Body of pancreas (tissue), 4 donors: Measurements from ENCODE around the gene ERBB4. TPM values are rescaled to one million over a fixed set of nuclear protein-coding genes. Genes with fewer than 3 reads are reported as not detected.

ENCODE experiments used
- ATAC-seq: fragments of 150-250 bp; one replicate; pipeline ENCODE4 v1.9.1; 2016
- DNase-seq, 4 donors: peaks; one replicate each; pipeline ENCODE4 v3.0.0-alpha.2; 2019
- H3K27ac ChIP-seq, 4 donors: fragments of 200-600 bp; sonication (generic); 1 replicate in 3 of 4; 2 replicates in 1 of 4; pipeline versions ENCODE4 v1.5.1 to v1.6.1; 2016 to 2019; ENCODE audit warnings: mild to moderate bottlenecking in 1 of 4, mixed read lengths in 1 of 4, moderate library complexity in 1 of 4
- H3K27me3 ChIP-seq, 2 donors: fragments of 200-600 bp; sonication (generic); one replicate each; pipeline ENCODE4 v1.6.0; 2016; ENCODE audit warnings: mild to moderate bottlenecking in 1 of 2
- H3K36me3 ChIP-seq, 2 donors: fragments of 200-600 bp; sonication (generic); replicated peaks in 1 of 2; 2 replicates each; pipeline ENCODE4 v1.5.1; 2016; ENCODE audit warnings: low read depth in 2 of 2; ENCODE audit not compliant: insufficient read depth in 1 of 2
- H3K4me1 ChIP-seq: fragments of 200-600 bp; sonication (generic); one replicate; pipeline ENCODE4 v1.6.0; 2016
- H3K4me3 ChIP-seq, 2 donors: fragments of 200-600 bp; sonication (generic); 1 replicate in 1 of 2; 2 replicates in 1 of 2; pipeline ENCODE4 v1.5.1; 2016 to 2019
- H3K9me3 ChIP-seq, 3 donors: fragments of 200-600 bp; sonication (generic); 1 replicate in 2 of 3; 2 replicates in 1 of 3; pipeline ENCODE4 v1.5.1; 2016
- CTCF ChIP-seq, 7 experiments: fragments of 450-650 bp in 4 of 7; fragments of 200-600 bp in 3 of 7; sonication (generic) in 3 of 7; IDR thresholded peaks; one replicate each; pipeline ENCODE4 v1.5.1; 2016 to 2019; ENCODE audit warnings: antibody characterized with exemption in 7 of 7
- POLR2A ChIP-seq, 3 donors: fragments of 450-650 bp; IDR thresholded peaks; one replicate each; pipeline ENCODE4 v1.6.1; 2016; ENCODE audit warnings: antibody characterized with exemption in 3 of 3, mild to moderate bottlenecking in 2 of 3
- WGBS, 2 donors: methylation state at CpG; one replicate each; pipeline ENCODE4 v1.1.5; 2017; 5-methylcytosine and 5-hydroxymethylcytosine counted together
- intact Hi-C: fragments of 100-400 bp; cut with DNase I; formaldehyde crosslinking; loops from one replicate; pipeline ENCODE4 v1.15.1; 2023
- total RNA-seq, 2 donors: library from RNA; depleted of rRNA; stranded (reverse); fragments of >200 nt; gene quantifications; one replicate each; pipeline ENCODE4 v1.1.0, GENCODE V29; 2016

The ERBB4 gene
- total RNA-seq, 2 donors from 2014 or later = 1.6 to 4.4 TPM

GRCh38 chr2:211620986-211621385, 917.6 kb downstream of the ERBB4 start:
- Histone ChIP-seq H3K4me3 (no peak overlapping the region), H3K27ac (no peak overlapping the region), H3K4me1 (no peaks in the 10 kb centered on the region), H3K36me3 (no peaks in the 10 kb centered on the region), H3K27me3 (no peaks in the 10 kb centered on the region), H3K9me3 (no peaks in the 10 kb centered on the region)
- ATAC-seq (no peak), DNase-seq (no peak)
- no peak for TF ChIP-seq CTCF (IDR thresholded peaks at IDR 0.05)
- TF ChIP-seq POLR2A (IDR thresholded peaks at IDR 0.05) = no peak
- intact Hi-C loops = no loop called here
- 87 to 96% methylated on average over 1 of the region's 1 CpG for WGBS, 2 donors

- ATAC-seq (no peak), DNase-seq (no peak)
- no peaks in the 10 kb centered on the region for H3K36me3 ChIP-seq
- H3K27ac ChIP-seq = no peak overlapping the region
- H3K4me3 ChIP-seq = no peak overlapping the region
- WGBS, 2 donors = 86 to 91% methylated on average over 2 of the region's 2 CpGs
- TF ChIP-seq CTCF (IDR thresholded peaks at IDR 0.05) (no peak), POLR2A (IDR thresholded peaks at IDR 0.05) (no peak)
- intact Hi-C loops = no loop called here
- H3K4me1 ChIP-seq = no peaks in the 10 kb centered on the region
- no peaks in the 10 kb centered on the region for H3K27me3 ChIP-seq
- H3K9me3 ChIP-seq = no peaks in the 10 kb centered on the region
Measured at GRCh38 chr2:211617803-211618202, 920.8 kb downstream of the ERBB4 start.

GRCh38 chr2:211611621-211612020, 927.0 kb downstream of the ERBB4 start:
- H3K27ac ChIP-seq = no peak overlapping the region
- H3K4me3 ChIP-seq = no peak overlapping the region
- H3K27me3 ChIP-seq = no peaks in the 10 kb centered on the region
- intact Hi-C loops = no loop called here
- H3K9me3 ChIP-seq = no peaks in the 10 kb centered on the region
- 65 to 69% methylated on average over 2 of the region's 2 CpGs for WGBS, 2 donors
- TF ChIP-seq POLR2A (IDR thresholded peaks at IDR 0.05) = no peak
- TF ChIP-seq CTCF (IDR thresholded peaks at IDR 0.05) = no peak
- H3K4me1 ChIP-seq = no peaks in the 10 kb centered on the region
- no peak for ATAC-seq
- no peaks in the 10 kb centered on the region for H3K36me3 ChIP-seq
- no peak for DNase-seq

GRCh38 chr2:211611061-211611518, 927.5 kb downstream of the ERBB4 start:
- intact Hi-C loops = no loop called here
- 83 to 93% methylated on average over 6 of the region's 6 CpGs for WGBS, 2 donors

More at GRCh38 chr2:211611061-211611518, 927.5 kb downstream of the ERBB4 start:
- no peaks in the 10 kb centered on the region for H3K4me1 ChIP-seq
- H3K36me3 ChIP-seq = no peaks in the 10 kb centered on the region
- DNase-seq (no peak), ATAC-seq (no peak)
- TF ChIP-seq POLR2A (IDR thresholded peaks at IDR 0.05) (no peak), CTCF (IDR thresholded peaks at IDR 0.05) (no peak)
- H3K27me3 ChIP-seq = no peaks in the 10 kb centered on the region
- H3K4me3 ChIP-seq = no peak overlapping the region
- no peaks in the 10 kb centered on the region for H3K9me3 ChIP-seq
- no peak overlapping the region for H3K27ac ChIP-seq
